Sigmoid colon (tissue), 3 donors: ENCODE data around the gene GOLGA3.

Experiments used
- CTCF ChIP-seq, 4 experiments: fragments of 450-650 bp in 3 of 4; fragments of 200-600 bp in 1 of 4; IDR thresholded peaks; one replicate each; pipeline ENCODE4 v1.5.1; 2016 to 2019; ENCODE audit warnings: antibody characterized with exemption in 4 of 4, mild to moderate bottlenecking in 3 of 4, moderate library complexity in 2 of 4
- POLR2A ChIP-seq, 2 donors: fragments of 450-650 bp; IDR thresholded peaks; one replicate each; pipeline ENCODE4 v1.6.1; 2016; ENCODE audit warnings: antibody characterized with exemption in 2 of 2, mild to moderate bottlenecking in 2 of 2, moderate library complexity in 2 of 2

- TF ChIP-seq CTCF (IDR thresholded peaks at IDR 0.05): no peak
- no peak for TF ChIP-seq POLR2A (IDR thresholded peaks at IDR 0.05)
Observed at GRCh38 chr12:132719954-132720324, 108.7 kb downstream of the GOLGA3 start.
